HFF-Myc (cell line): ENCODE measurements around the gene HLA-DOA.

Source experiments
- DNase-seq: peaks from one replicate; pipeline ENCODE4 v3.0.0-alpha.2; 2011; ENCODE audit warnings: low read depth; ENCODE audit errors: extremely low read depth
- H3K4me3 ChIP-seq: replicated peaks from 2 replicates; pipeline ENCODE4 v1.5.1; 2011; ENCODE audit warnings: low read depth, mild to moderate bottlenecking, control low read depth, low read length
- TF ChIP-seq, protein P1 (sequence below): IDR thresholded peaks from 2 replicates; pipeline ENCODE4 v1.5.1; 2012; ENCODE audit warnings: mild to moderate bottlenecking, low read depth, low read length, control low read depth; ENCODE audit errors: missing control alignments

The HLA-DOA gene

DNA sequence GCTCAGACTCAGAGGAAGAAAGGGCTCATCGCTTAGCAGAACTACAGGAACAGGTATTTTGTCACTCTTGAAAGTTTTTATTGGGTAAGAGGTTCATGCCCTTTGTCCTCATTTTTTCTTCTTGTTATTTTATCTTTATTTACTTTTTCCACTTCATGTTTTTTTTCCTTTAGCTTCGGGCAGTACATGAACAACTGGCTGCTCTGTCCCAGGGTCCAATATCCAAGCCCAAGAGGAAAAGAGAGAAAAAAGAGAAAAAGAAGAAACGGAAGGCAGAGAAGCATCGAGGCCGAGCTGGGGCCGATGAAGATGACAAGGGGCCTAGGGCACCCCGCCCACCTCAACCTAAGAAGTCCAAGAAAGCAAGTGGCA, 31.5 kb downstream of the HLA-DOA start:
- TF ChIP-seq, protein P1, sequence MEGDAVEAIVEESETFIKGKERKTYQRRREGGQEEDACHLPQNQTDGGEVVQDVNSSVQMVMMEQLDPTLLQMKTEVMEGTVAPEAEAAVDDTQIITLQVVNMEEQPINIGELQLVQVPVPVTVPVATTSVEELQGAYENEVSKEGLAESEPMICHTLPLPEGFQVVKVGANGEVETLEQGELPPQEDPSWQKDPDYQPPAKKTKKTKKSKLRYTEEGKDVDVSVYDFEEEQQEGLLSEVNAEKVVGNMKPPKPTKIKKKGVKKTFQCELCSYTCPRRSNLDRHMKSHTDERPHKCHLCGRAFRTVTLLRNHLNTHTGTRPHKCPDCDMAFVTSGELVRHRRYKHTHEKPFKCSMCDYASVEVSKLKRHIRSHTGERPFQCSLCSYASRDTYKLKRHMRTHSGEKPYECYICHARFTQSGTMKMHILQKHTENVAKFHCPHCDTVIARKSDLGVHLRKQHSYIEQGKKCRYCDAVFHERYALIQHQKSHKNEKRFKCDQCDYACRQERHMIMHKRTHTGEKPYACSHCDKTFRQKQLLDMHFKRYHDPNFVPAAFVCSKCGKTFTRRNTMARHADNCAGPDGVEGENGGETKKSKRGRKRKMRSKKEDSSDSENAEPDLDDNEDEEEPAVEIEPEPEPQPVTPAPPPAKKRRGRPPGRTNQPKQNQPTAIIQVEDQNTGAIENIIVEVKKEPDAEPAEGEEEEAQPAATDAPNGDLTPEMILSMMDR, result no peak
- DNase-seq, result no peak
- no peak overlapping the region for H3K4me3 ChIP-seq

DNA sequence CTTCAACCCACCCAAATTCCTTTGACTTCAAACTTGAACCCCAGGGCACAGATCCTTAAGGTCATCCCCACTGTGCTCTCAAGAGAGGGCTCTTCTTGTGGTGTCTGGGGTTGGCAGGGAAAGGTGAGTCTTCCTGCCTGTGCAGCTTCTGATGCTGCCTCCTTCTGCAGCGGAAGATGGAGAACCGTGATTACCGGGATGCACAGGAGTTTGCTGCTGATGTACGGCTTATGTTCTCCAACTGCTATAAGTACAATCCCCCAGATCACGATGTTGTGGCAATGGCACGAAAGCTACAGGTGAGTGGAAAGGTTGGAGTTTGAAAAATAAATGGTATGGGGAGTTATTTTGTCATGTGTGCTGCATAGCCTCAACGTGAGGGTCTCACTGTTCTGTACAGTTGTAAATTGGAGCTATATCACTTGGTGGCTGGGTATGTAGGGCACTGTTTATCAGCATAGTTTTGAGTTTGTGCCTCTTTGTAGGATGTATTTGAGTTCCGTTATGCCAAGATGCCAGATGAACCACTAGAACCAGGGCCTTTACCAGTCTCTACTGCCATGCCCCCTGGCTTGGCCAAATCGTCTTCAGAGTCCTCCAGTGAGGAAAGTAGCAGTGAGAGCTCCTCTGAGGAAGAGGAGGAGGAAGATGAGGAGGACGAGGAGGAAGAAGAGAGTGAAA, 32.0 kb downstream of the HLA-DOA start:
- DNase-seq, result no peak
- TF ChIP-seq, protein P1, result no peak
- no peak overlapping the region for H3K4me3 ChIP-seq

- DNase-seq, result no peak
- TF ChIP-seq, protein P1, result no peak
- H3K4me3 ChIP-seq, result peak overlapping the region; percentile 97
These were observed 32.9 kb downstream of the HLA-DOA start for GRCh38 chr6:32976334-32977069.

DNA sequence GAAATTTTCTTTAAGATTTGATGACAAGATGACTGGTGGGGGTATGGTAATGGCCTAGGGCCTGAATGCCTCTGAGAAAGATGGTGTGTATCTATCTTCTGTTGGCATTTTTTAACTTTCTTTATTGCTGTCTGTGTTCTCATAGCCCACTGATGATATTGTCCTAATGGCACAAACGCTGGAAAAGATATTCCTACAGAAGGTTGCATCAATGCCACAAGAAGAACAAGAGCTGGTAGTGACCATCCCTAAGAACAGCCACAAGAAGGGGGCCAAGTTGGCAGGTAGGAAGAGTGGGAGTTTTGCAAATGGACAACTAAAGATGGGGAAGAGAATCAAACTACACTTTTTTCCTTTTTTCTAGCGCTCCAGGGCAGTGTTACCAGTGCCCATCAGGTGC, 33.5 kb downstream of the HLA-DOA start:
- peak overlapping the region; percentile 97 for H3K4me3 ChIP-seq
- DNase-seq, result no peak
- TF ChIP-seq, protein P1, result no peak

GRCh38 chr6:32974541-32975308, 34.7 kb downstream of the HLA-DOA start:
- H3K4me3 ChIP-seq, result peak overlapping the region; percentile 97
- DNase-seq, result no peak
- TF ChIP-seq, protein P1, result no peak

DNA sequence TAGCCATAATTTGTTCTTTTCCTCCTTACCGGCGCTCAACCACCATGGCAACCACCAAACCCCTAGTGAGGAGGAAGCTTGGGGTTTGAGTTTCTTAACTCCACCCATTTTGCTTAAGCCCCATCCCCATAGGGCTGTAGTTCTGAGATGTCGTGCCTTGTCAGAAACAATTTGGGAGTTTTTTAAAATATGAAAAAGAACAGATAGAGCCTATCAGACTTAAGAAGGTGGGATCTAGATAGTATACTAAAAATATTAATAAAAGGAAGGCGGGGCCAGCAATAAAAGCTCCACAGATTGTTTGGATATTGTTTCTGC, 35.4 kb downstream of the HLA-DOA start:
- DNase-seq, result no peak
- H3K4me3 ChIP-seq, result peak overlapping the region; percentile 97
- TF ChIP-seq, protein P1, result no peak
